WTC11 (cell line): ENCODE measurements around the gene PTPN4. TPM values are rescaled to one million over a fixed set of nuclear protein-coding genes. Genes with fewer than 3 reads are reported as not detected.

ENCODE experiments used
- ATAC-seq: fragments of 200-7000 bp; cut with Tn5 transposase; 2 replicates; pipeline ENCODE4 v1.10.0; 2021; ENCODE audit warnings: mild to moderate bottlenecking, moderate library complexity
- CTCF ChIA-PET: fragments of 300-600 bp; sonication (Branson Sonifier 250); formaldehyde crosslinking; loops from one replicate; lab custom pipeline; 2021; ENCODE audit warnings: antibody characterized with exemption; lab: Charles Lee
- POLR2A ChIA-PET: fragments of 350-600 bp; sonication (Branson Sonifier 250); formaldehyde crosslinking; loops from one replicate; lab custom pipeline; 2021; ENCODE audit warnings: antibody characterized with exemption; lab: Charles Lee
- DNase-seq: peaks from one replicate; pipeline ENCODE4 v3.0.0; 2021; ENCODE audit warnings: low spot score
- H3K27ac Mint-ChIP-seq: 2 replicates; pipeline ENCODE4 v1.8.0; 2021; ENCODE audit warnings: mixed read lengths
- H3K27me3 Mint-ChIP-seq: 2 replicates; pipeline ENCODE4 v1.8.0; 2021; ENCODE audit warnings: low read depth, mild to moderate bottlenecking, moderate library complexity, mixed read lengths
- H3K36me3 Mint-ChIP-seq: 2 replicates; pipeline ENCODE4 v1.8.0; 2021; ENCODE audit warnings: mixed read lengths
- H3K4me1 Mint-ChIP-seq: 2 replicates; pipeline ENCODE4 v1.8.0; 2022; ENCODE audit warnings: mixed read lengths
- H3K4me3 Mint-ChIP-seq: 2 replicates; pipeline ENCODE4 v1.8.0; 2021; ENCODE audit warnings: mild to moderate bottlenecking, moderate library complexity, mixed read lengths
- H3K9me3 Mint-ChIP-seq: 2 replicates; pipeline ENCODE4 v1.8.0; 2021; ENCODE audit warnings: mixed read lengths
- AFF4 ChIP-seq: sonication (generic); formaldehyde crosslinking; IDR thresholded peaks from 2 replicates; pipeline ENCODE4 v1.8.1; 2023; ENCODE audit warnings: mild to moderate bottlenecking, missing genetic modification reagents, borderline replicate concordance
- ATF3 ChIP-seq: sonication (generic); formaldehyde crosslinking; conservative IDR thresholded peaks from 2 replicates; pipeline ENCODE4 v1.8.1; 2022; ENCODE audit warnings: mild to moderate bottlenecking, missing genetic modification reagents
- E2F1 ChIP-seq: sonication (generic); formaldehyde crosslinking; IDR thresholded peaks from 2 replicates; pipeline ENCODE4 v1.8.0; 2022; ENCODE audit warnings: mild to moderate bottlenecking, missing genetic modification reagents
- ESRRA ChIP-seq: sonication (generic); formaldehyde crosslinking; IDR thresholded peaks from 2 replicates; pipeline ENCODE4 v1.8.1; 2022; ENCODE audit warnings: mild to moderate bottlenecking, missing genetic modification reagents, borderline replicate concordance
- GABPB1 ChIP-seq: sonication (generic); formaldehyde crosslinking; IDR thresholded peaks from 2 replicates; pipeline ENCODE4 v1.8.1; 2023; ENCODE audit warnings: mild to moderate bottlenecking, missing genetic modification reagents
- IRF2 ChIP-seq: sonication (generic); formaldehyde crosslinking; IDR thresholded peaks from 2 replicates; pipeline ENCODE4 v1.8.0; 2022; ENCODE audit warnings: low read depth, missing genetic modification reagents, borderline replicate concordance
- MAX ChIP-seq: sonication (generic); formaldehyde crosslinking; IDR thresholded peaks from 2 replicates; pipeline ENCODE4 v1.8.0; 2022; ENCODE audit warnings: mild to moderate bottlenecking, missing genetic modification reagents
- MYBL2 ChIP-seq: sonication (generic); formaldehyde crosslinking; IDR thresholded peaks from 2 replicates; pipeline ENCODE4 v1.8.1; 2023; ENCODE audit warnings: mild to moderate bottlenecking, moderate library complexity, missing genetic modification reagents
- NFATC4 ChIP-seq: fragments of 250-450 bp; sonication (Bioruptor Pico); IDR thresholded peaks from 2 replicates; pipeline ENCODE4 v1.9.0; 2021; ENCODE audit warnings: mild to moderate bottlenecking
- NR3C1 ChIP-seq: sonication (generic); formaldehyde crosslinking; conservative IDR thresholded peaks from 2 replicates; pipeline ENCODE4 v1.8.1; 2023; ENCODE audit warnings: low read depth, mild to moderate bottlenecking, missing genetic modification reagents
- PREB ChIP-seq: sonication (generic); formaldehyde crosslinking; IDR thresholded peaks from 2 replicates; pipeline ENCODE4 v1.8.1; 2022; ENCODE audit warnings: mild to moderate bottlenecking, missing genetic modification reagents, moderate library complexity, borderline replicate concordance
- SMAD3 ChIP-seq: sonication (generic); formaldehyde crosslinking; IDR thresholded peaks from 2 replicates; pipeline ENCODE4 v1.8.0; 2022; ENCODE audit warnings: missing genetic modification reagents, mild to moderate bottlenecking, borderline replicate concordance
- SOX15 ChIP-seq: fragments of 250-450 bp; sonication (Bioruptor Pico); IDR thresholded peaks from 2 replicates; pipeline ENCODE4 v1.9.0; 2021; ENCODE audit warnings: mild to moderate bottlenecking
- SP1 ChIP-seq: sonication (generic); formaldehyde crosslinking; conservative IDR thresholded peaks from 2 replicates; pipeline ENCODE4 v1.8.1; 2022; ENCODE audit warnings: missing genetic modification reagents
- STAT6 ChIP-seq: sonication (generic); formaldehyde crosslinking; conservative IDR thresholded peaks from 2 replicates; pipeline ENCODE4 v1.8.1; 2023; ENCODE audit warnings: mild to moderate bottlenecking, low read depth, missing genetic modification reagents, moderate library complexity
- TP53 ChIP-seq: sonication (generic); formaldehyde crosslinking; IDR thresholded peaks from 2 replicates; pipeline ENCODE4 v1.8.1; 2023; ENCODE audit warnings: mild to moderate bottlenecking, missing genetic modification reagents
- ZBTB21 ChIP-seq: sonication (generic); formaldehyde crosslinking; IDR thresholded peaks from 2 replicates; pipeline ENCODE4 v1.8.1; 2023; ENCODE audit warnings: mild to moderate bottlenecking, missing genetic modification reagents, borderline replicate concordance
- ZNF532 ChIP-seq: fragments of 250-450 bp; sonication (Bioruptor Pico); IDR thresholded peaks from 2 replicates; pipeline ENCODE4 v1.9.0; 2021; ENCODE audit warnings: mild to moderate bottlenecking, borderline replicate concordance
- ZNF671 ChIP-seq: fragments of 250-450 bp; sonication (Bioruptor Pico); IDR thresholded peaks from 2 replicates; pipeline ENCODE4 v1.8.0; 2021; ENCODE audit warnings: mild to moderate bottlenecking
- ZSCAN18 ChIP-seq: fragments of 250-450 bp; sonication (Bioruptor Pico); IDR thresholded peaks from 2 replicates; pipeline ENCODE4 v2.1.2; 2022; ENCODE audit warnings: mild to moderate bottlenecking, moderate library complexity
- total RNA-seq: library from RNA; stranded (reverse); gene quantifications from 3 replicates; pipeline ENCODE4 v1.2.3, GENCODE V29; 2021

The PTPN4 gene
- total RNA-seq, 1 experiment from 2014 or later, result 85.8 TPM

- no peak for DNase-seq
- peaks cover 54% of the 10 kb centered on the region for H3K4me1 Mint-ChIP-seq
- H3K4me3 Mint-ChIP-seq, result no peak overlapping the region
- ChIA-PET CTCF (no interaction called here), POLR2A (no interaction called here)
- H3K27ac Mint-ChIP-seq, result no peak overlapping the region
- ATAC-seq, result no peak
- peaks cover 62% of the 10 kb centered on the region for H3K36me3 Mint-ChIP-seq
- H3K9me3 Mint-ChIP-seq, result peaks cover 65% of the 10 kb centered on the region
- TF ChIP-seq ZBTB21 (CRISPR knock-in tag) (no peak), SOX15 (CRISPR knock-in tag) (no peak), NFATC4 (CRISPR knock-in tag) (no peak), MAX (CRISPR knock-in tag) (no peak), ZNF671 (CRISPR knock-in tag) (no peak), TP53 (no peak), IRF2 (no peak), SMAD3 (CRISPR knock-in tag) (no peak), ZNF532 (no peak), GABPB1 (CRISPR knock-in tag) (no peak), E2F1 (no peak), ATF3 (no peak), SP1 (CRISPR knock-in tag) (no peak)
- 0 out of 2 replicates have a peak, but pooled peaks cover 3% of the 10 kb centered on the region for H3K27me3 Mint-ChIP-seq
Observed at GRCh38 chr2:119852214-119852613, 92.5 kb downstream of the PTPN4 start.

GRCh38 chr2:119853777-119854399 is 94.2 kb downstream of the PTPN4 start:
- Mint-ChIP-seq H3K36me3 (peaks cover 50% of the 10 kb centered on the region), H3K4me3 (peak overlapping the region; percentile 25), H3K9me3 (peaks cover 54% of the 10 kb centered on the region), H3K27me3 (0 out of 2 replicates have a peak, but pooled peaks cover 3% of the 10 kb centered on the region), H3K27ac (peak overlapping the region; percentile 44), H3K4me1 (peaks cover 62% of the 10 kb centered on the region)
- ChIA-PET CTCF (interaction anchor here (0.6 kb wide), 1 partner anchor 151 kb away, joined by 4 read pairs; no protein-coding TSS in a partner anchor), POLR2A (no interaction called here)
- peak; percentile 17 for DNase-seq
- peak; percentile 94 for ATAC-seq
- TF ChIP-seq NR3C1 (CRISPR knock-in tag) (no peak), ZSCAN18 (CRISPR knock-in tag) (no peak), STAT6 (CRISPR knock-in tag) (no peak), ESRRA (CRISPR knock-in tag) (no peak), AFF4 (CRISPR knock-in tag) (no peak), PREB (CRISPR knock-in tag) (no peak), MYBL2 (CRISPR knock-in tag) (no peak)
